Activated CD4-positive, alpha-beta T cell treated with anti-CD3 and anti-CD28 coated beads, Interleukin-2, amount 50 U/mL, for 24 hours (primary cell): ENCODE data around the gene EGFR.

Source experiments
- DNase-seq, 2 donors: peaks; one replicate each; pipeline ENCODE4 v3.0.0-alpha.2; 2020; ENCODE audit warnings: low read depth in 1 of 2, low spot score in 1 of 2

Gene EGFR

DNA sequence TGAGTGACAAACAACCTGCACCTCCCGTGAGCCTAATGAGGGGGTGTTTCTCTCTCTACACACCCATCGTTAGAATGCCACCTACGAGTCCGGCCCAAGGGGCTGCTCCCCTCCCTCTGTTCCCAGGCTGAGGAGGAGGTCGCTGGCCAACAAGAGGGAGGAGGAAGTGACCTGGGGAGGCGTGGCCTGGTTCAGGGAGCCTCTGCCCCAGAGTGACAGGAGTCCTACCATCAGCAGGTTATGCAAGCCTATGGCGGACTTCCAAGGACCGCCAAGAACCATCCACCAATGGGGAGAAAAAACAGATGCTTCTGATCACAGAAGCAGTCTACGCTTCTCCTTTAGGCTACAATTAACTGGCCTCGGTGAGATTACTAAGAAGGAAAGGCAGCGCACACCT lies 12.3 kb upstream of the EGFR start:
- DNase-seq: no peak

DNA sequence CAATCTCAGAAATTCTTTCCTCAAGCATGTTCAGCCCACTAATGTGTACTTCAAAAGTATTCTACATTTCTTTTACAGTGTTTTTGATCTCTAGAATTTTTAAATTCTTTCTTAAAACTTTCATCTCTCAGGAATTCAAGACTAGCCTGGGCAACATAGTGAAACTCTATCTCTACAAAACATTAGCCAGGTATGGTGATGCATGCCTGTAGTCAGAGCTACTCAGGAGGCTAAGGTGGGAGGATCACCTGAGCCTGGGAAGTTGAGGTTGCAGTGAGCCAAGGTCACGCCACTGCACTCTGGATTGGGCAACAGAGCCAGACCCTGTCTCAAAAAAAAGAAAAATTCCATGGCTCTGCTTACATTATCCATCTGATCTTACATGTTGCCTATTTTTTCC lies 5.0 kb upstream of the EGFR start:
- DNase-seq: no peak

DNA sequence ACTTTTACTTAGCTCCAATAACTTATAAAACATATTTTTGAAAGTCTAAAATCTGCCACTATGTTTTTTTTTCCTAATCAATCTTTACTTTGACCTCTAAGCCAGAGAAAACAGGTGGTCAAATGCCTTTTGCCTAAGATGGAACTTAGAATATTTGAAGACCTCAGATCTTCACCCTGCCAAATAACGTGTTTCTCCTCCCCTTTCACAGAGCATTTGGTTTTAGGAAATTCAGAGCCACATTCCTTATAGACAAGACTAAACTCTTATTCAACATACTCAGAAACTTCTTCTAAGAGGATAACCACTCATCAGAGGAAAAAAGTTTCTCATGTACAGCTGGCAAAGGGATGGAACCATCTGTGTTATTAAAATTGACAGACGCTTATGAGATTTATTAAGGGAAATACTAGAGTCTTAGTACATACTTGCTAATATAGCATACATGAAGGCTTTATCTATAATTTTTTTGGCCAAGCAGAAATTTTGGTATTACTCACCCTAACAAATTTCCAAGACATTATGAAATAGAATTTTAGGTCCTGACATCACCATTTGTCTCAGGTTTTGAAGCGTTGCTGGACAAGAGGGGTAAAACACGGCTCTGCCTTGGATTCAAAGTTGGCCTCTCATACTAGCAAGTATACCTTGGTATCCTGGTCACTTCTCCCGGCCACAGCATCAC lies 2.6 kb upstream of the EGFR start:
- DNase-seq: no peak

DNA sequence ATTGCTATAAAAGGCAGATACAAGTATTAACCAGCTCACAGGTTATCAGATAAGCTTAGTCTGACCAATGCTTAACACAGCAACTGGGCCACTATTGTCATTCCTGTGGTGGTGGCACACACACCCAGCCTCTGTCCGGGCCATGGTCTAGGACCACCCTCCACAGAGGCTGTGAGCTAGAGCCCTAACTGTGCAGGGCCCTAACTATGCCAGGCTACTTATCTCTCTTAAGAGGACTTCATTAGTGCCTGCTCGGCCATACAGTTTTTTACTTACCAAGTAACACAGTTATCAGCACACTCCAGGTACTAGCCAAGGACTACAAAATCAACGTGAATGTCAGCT lies 2.1 kb upstream of the EGFR start:
- no peak for DNase-seq

DNA sequence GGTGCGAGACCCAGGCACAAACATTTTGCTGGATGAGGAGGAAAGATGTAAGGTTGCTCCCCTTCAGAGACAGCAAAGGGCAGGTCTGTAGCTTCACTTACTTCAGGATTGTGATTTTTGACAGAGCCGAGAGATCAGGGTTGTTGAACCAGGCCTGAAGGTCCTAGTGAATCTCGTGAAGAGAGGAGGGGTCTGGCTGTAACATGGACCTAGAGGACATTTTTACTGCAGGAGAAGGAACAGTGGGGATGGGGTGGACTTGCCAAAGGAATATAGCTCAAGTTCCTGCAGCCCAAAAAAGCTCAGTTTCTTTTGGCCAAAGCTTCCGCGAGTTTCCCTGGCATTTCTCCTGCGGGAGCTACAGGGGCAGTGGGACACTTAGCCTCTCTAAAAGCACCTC lies 976 bp upstream of the EGFR start:
- no peak for DNase-seq

DNA sequence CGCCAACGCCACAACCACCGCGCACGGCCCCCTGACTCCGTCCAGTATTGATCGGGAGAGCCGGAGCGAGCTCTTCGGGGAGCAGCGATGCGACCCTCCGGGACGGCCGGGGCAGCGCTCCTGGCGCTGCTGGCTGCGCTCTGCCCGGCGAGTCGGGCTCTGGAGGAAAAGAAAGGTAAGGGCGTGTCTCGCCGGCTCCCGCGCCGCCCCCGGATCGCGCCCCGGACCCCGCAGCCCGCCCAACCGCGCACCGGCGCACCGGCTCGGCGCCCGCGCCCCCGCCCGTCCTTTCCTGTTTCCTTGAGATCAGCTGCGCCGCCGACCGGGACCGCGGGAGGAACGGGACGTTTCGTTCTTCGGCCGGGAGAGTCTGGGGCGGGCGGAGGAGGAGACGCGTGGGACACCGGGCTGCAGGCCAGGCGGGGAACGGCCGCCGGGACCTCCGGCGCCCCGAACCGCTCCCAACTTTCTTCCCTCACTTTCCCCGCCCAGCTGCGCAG lies 424 bp downstream of the EGFR start:
- no peak for DNase-seq

DNA sequence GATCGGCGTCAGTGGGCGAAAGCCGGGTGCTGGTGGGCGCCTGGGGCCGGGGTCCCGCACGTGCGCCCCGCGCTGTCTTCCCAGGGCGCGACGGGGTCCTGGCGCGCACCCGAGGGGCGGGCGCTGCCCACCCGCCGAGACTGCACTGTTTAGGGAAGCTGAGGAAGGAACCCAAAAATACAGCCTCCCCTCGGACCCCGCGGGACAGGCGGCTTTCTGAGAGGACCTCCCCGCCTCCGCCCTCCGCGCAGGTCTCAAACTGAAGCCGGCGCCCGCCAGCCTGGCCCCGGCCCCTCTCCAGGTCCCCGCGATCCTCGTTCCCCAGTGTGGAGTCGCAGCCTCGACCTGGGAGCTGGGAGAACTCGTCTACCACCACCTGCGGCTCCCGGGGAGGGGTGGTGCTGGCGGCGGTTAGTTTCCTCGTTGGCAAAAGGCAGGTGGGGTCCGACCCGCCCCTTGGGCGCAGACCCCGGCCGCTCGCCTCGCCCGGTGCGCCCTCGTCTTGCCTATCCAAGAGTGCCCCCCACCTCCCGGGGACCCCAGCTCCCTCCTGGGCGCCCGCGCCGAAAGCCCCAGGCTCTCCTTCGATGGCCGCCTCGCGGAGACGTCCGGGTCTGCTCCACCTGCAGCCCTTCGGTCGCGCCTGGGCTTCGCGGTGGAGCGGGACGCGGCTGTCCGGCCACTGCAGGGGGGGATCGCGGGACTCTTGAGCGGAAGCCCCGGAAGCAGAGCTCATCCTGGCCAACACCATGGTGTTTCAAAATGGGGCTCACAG lies 1.1 kb downstream of the EGFR start:
- no peak for DNase-seq

DNA sequence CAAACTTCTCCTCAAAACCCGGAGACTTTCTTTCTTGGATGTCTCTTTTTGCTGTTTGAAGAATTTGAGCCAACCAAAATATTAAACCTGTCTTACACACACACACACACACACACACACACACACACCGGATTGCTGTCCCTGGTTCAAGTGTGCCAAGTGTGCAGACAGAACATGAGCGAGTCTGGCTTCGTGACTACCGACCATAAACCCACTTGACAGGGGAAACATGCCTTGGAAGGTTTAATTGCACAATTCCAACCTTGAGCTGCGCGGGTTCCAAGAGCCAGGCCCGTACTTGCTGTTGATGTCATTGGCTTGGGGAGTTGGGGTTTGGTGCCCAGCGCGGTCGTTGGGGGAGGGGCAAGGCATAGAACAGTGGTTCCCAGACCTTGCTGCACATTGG lies 1.7 kb downstream of the EGFR start:
- no peak for DNase-seq

DNA sequence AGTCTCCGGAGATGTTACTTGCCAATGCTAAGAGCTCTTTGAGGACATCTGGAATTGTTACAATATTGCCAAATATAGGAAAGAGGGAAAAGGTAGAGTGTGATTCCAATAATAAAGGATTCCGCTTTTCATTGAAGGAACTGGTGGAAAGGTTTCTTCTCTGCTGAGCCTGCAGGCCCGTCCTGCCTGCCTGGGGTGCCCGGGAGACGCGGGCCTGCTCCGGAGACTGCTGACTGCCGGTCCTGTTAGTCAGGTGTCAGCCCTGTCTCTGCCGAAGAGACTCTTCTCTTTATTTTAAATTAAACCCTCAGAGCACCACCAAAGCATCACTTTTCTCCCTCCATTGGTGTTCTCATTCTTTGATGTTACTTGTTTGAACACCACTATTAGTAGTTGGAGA lies 2.2 kb downstream of the EGFR start:
- no peak for DNase-seq

DNA sequence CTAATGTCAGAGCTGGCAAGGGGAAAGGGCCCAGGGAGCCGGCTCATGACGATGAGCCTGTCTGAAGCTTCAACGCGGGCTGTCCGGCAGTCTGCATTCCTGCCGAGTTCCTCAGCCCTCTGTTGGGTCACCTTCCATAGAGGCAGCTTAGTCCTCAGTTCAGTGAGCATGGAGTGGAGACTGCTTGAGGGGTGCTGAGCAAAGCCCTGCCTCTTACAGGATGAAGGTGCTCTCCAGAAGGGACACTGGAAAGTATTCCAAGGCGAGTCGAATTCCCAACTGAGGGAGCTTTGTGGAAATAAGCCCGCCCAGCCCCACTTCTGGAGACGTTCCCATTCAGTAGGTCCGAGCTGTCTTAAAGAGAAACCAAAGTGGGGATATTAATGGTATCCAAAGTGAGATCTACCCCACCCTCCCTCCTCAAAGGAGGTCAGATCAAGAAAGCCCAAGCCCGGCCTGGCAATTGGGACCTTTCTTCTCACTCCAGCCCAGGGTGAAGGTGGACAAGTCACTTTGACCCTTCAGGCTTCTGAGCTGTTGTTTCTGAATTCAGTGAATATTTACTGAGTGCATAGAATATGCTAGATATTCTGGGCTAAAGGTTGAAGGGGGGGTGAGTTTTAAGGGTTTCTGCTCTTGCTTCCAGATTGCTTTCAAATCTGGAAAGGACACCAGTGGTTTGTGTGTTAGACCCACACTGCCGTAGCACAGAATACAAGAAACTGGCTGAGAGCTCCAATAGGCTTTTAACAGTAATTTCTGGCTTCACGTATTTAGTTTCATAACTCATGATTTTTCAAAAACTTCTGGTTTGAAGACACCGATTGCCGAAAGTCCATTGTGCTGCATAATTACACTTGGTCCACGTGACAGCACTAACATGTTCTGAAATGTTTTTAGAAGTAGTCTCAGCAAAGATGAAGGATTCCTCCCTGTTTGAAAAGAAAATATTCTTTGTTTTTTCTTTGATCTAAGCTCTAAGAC lies 3.5 kb downstream of the EGFR start:
- no peak for DNase-seq

DNA sequence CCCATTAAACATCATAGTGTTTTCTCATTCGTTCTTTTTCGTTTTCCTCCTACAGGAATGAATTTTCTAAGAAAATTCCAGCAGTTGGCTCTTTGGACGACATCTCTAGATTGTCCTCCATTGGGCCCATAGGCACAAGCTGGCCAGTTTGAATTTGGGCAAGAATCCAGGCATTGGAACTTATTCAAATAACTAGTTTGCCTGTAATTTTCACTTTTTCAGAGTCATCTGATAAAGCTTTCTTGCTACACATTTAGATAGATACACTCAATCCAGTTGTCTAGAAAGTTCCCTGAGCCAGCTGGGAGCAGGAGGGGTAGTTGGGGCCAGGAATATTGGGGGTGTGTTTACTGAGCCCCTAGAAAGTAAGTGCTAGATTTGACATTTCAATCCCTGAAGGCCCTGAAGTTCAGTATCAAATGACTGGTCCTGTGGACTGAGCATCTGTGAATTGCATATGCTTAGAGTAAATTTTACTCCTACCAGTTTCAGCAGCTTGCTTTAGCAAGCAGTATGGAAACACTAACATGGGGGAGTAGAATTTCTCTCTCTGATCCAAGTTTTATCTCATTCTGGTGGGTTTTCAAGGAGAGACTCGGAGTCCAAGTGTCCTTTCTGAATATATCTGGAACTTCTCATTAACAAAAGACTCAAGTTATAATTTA lies 5.2 kb downstream of the EGFR start:
- no peak for DNase-seq

DNA sequence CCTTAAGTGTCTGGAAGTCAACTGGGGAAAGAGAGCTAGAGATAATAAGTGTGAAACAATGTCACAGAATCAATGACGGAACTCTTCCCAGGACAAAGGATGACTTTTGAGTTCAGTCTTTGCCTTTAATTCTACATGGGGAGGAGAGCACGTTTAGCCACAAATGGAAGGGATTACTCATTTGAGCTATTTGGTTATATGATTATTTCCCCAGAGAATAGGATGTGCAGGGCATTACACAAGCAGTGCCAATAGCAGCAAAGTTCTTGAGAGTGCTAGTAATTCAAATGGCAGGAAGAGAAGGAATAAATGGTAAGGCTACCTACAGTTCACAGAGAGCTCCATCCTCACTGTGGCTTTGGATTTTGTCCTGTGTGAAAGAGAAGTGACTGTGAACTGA lies 6.0 kb downstream of the EGFR start:
- DNase-seq: no peak

DNA sequence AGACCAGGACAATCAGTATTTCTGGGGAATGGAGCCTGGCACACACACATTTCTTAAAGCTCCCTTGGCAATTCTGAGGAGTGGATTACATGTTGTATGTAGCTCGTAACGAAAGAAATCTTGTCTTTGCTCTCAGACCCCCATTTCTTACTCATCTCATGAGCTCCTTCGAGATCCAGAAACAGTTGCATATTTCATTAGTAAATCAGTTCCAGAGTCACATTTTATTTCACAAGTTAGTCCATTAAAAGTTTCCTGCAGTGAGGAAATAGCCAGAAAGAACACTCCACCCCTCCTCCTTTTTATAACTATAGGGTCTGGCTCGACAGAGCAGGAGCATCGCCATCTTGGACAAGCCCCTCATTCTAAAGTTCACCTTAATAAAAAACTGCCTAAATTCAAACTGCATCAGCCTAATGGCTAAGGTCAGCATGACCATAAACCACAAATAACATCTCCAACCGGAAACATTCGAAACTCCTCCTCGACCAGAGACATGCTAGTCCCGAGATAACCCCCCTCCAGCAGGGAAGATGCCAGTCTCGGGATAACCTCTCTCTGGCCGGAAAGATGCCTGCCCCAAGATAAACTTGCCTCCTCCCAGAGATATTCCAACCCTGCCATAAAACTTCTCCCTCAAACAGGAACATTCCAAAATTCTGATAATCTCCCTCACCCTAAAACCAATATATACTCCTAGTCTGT lies 7.4 kb downstream of the EGFR start:
- DNase-seq: no peak

DNA sequence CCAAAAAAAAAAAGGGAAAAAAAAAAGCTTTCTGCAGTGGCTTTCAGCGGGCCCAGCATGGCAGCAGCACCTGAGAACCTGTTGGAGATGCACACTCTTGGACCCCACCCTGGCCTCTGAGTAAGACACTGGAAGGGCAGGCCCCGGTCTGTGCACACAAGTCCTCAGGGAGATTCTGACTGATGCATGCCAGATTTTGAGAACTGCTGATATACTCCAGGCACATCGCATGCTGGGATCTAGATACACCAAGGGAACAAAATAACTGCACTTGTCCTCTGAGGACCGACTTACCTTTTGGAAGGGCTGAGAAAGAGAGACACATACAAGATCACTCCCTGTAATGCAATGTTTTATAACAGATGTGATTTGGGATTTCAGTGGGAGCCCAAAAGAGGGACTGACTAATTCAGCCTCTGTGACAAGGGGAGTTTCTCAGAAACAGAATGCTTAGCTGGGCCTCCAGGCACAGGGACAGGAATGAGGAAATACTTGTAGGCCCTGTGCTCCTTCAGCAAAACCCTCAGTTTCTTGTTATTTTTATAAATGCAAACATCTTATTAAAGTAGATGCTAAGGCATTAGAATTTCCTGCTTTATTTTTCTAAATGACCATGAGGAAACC lies 8.2 kb downstream of the EGFR start:
- DNase-seq: no peak

DNA sequence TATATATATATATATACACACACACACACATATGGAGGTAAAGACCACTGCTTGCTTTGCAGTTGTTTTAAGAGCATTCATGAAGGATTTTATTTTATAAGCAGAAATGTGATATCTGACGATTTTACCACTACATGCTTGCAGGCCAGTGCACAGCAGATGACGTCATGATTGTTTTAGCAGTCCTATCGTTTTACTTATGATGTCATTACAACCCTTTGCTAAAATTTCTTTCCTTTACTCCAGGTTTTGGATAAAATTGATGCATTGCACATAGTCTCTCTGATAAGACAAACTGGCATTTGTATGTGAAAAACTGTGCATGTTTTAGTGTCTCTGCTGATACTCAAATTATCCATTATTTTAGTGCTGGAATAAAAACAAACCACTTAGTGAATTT lies 9.2 kb downstream of the EGFR start:
- DNase-seq: no peak

DNA sequence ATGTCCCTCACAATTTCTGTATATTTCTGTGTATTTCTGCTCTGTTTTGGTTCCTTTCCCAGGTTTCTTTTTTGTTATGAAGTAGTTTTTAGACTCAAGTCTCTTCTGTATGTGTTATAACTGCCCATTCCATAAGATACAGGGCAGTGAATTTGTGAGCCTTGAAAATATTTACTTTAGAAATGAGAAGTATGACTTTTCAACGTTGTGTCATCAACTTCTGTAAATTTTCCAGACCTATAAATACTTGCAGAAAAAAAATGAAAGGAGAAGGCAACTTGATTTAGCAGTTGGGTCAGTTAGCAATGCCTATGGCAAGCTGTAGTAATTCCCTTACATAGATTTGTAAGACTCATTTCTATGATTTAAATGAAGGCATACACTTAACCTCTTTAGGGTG lies 11.5 kb downstream of the EGFR start:
- DNase-seq: no peak

DNA sequence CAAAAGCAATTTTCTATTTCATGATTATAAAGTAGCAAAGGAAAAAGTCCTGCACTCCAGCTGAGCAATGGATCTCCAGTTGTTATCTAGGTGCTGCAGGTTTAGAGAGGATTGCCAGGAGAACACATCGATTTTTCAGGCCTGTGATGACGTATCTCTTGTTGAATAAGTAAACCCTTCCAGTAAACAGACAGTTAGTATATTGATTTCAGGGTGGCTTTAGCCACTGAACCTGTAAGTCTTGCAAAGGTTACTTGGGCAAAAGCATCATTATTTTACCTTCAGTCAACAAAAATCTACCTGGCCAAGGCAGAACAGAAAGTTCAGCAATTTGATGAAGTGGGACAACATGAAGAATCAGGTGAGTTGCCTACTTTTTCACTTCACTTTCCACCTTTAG lies 12.3 kb downstream of the EGFR start:
- DNase-seq: no peak

DNA sequence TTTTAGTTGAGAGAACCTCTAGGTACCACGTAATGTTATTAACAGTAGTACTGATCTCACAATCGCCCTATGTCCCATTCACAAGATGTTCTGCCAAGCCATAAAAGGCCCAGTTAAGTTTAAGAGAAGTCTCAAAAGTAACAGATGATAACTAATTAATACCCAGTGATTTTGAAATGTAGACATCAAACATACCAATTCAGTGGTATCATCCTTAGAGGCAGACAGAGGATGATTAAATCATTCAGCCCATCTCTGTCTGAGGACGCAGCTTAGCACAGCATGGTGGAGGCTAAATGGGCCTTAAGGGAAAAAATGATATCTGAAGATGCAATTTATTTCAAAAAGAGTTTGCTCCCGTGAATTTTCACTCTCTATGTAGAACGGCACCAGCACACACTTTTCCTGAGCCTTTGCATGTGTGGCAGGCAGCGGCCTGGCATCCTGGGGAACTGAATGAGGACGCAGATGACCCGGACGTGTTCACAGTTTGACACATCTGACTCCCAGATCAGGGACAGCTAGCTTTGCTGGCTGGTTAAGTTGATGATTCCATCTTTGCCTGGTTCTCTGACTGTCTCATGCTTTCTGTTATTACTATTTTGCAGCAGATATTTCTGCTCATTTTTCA lies 13.4 kb downstream of the EGFR start:
- DNase-seq: no peak

DNA sequence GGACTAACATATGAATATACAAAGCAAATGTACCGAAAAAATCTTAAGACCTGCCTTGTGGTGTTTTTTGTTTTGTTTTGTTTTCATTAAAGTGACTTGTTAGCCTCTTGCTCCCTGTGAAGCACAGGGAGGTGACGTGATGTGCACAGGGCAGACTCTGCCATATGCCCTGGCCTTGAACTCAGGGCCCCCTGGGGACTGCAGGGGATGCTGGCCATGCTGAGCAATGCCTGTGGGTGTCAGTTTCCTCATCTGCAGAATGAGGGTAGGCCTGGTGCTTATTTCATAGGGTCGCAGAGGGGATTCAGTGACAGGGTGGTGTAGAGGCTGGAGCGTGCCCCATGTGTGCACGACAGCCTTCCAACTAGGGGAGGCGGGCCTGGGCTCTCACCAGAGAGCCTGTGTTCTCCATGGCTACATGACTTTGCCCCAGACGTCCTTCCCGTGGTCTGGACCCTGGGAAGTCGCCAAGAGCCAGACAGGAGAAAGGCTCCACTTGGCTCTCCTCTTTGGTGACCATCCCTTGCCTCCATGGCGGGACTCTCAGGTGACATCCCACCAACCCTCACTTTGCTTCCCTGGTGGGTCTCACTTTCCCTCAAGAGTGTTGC lies 14.5 kb downstream of the EGFR start:
- DNase-seq: no peak
